NCI-H146 treated with DMSO at 0.1 percent for 48 hours (cell line): ENCODE results near the gene TBC1D2.
A peak's percentile ranks its signal among the peaks of the same experiment; 100 is the strongest.
"Not testable (repeated sequence)": the region's sequence is repeated elsewhere in the genome, so short reads cannot be mapped to it uniquely, and the experiment has no call there.

ENCODE experiments used
- DNase-seq: peaks from one replicate; lab custom pipeline; 2025; ENCODE audit not compliant: unreplicated experiment; lab: John Stamatoyannopoulos, UW

The TBC1D2 gene

GRCh38 chr9:98271479-98271878, 16.0 kb upstream of the TBC1D2 start:
- DNase-seq, result no peak

- not testable (repeated sequence) for DNase-seq
Measured at GRCh38 chr9:98270284-98270683, 14.8 kb upstream of the TBC1D2 start.

- DNase-seq, result not testable (repeated sequence)
Measured at GRCh38 chr9:98269652-98270051, 14.2 kb upstream of the TBC1D2 start.

- not testable (repeated sequence) for DNase-seq
Measured at GRCh38 chr9:98267556-98267955, 12.1 kb upstream of the TBC1D2 start.

- no peak for DNase-seq
Measured at GRCh38 chr9:98264516-98264915, 9.1 kb upstream of the TBC1D2 start.

- DNase-seq, result peak; percentile 24
Measured at GRCh38 chr9:98263482-98264357, 8.3 kb upstream of the TBC1D2 start.

- no peak for DNase-seq
Measured at GRCh38 chr9:98263080-98263479, 7.6 kb upstream of the TBC1D2 start.

GRCh38 chr9:98262056-98262455, 6.6 kb upstream of the TBC1D2 start:
- no peak for DNase-seq

GRCh38 chr9:98260635-98261034, 5.2 kb upstream of the TBC1D2 start:
- no peak for DNase-seq

- DNase-seq, result no peak
Measured at GRCh38 chr9:98259791-98260190, 4.3 kb upstream of the TBC1D2 start.

GRCh38 chr9:98256756-98257155, 1.3 kb upstream of the TBC1D2 start:
- DNase-seq, result no peak

GRCh38 chr9:98255061-98255577, 330 bp downstream of the TBC1D2 start:
- no peak for DNase-seq

GRCh38 chr9:98254228-98255060, 1.0 kb downstream of the TBC1D2 start:
- DNase-seq, result no peak

- no peak for DNase-seq
Measured at GRCh38 chr9:98253565-98253964, 1.9 kb downstream of the TBC1D2 start.

GRCh38 chr9:98251551-98251950, 3.9 kb downstream of the TBC1D2 start:
- no peak for DNase-seq

- no peak for DNase-seq
Measured at GRCh38 chr9:98249771-98250170, 5.7 kb downstream of the TBC1D2 start.

- DNase-seq, result no peak
Measured at GRCh38 chr9:98248737-98249474, 6.5 kb downstream of the TBC1D2 start.

- DNase-seq, result no peak
Measured at GRCh38 chr9:98247831-98248657, 7.4 kb downstream of the TBC1D2 start.

- DNase-seq, result no peak
Measured at GRCh38 chr9:98242426-98242825, 13.0 kb downstream of the TBC1D2 start.
